WTC11 (cell line): ENCODE data around the gene DYNLT2B.

Source experiments
- ATF6 ChIP-seq: sonication (generic); formaldehyde crosslinking; IDR thresholded peaks from 2 replicates; pipeline ENCODE4 v1.8.1; 2023; ENCODE audit warnings: mild to moderate bottlenecking, missing genetic modification reagents
- CTCF ChIP-seq: fragments of 200-600 bp; IDR thresholded peaks from 2 replicates; pipeline ENCODE4 v1.8.0; 2022; ENCODE audit warnings: antibody characterized with exemption
- E2F4 ChIP-seq: sonication (generic); formaldehyde crosslinking; IDR thresholded peaks from 2 replicates; pipeline ENCODE4 v1.8.1; 2022; ENCODE audit warnings: low read depth, mild to moderate bottlenecking, moderate library complexity, missing genetic modification reagents, borderline replicate concordance
- ELF4 ChIP-seq: sonication (generic); formaldehyde crosslinking; IDR thresholded peaks from 2 replicates; pipeline ENCODE4 v1.8.1; 2022; ENCODE audit warnings: low read depth, mild to moderate bottlenecking, moderate library complexity, missing genetic modification reagents
- ERG ChIP-seq: fragments of 250-450 bp; sonication (Bioruptor Pico); IDR thresholded peaks from 2 replicates; pipeline ENCODE4 v1.8.0; 2021; ENCODE audit warnings: mild to moderate bottlenecking
- FOXJ3 ChIP-seq: sonication (generic); formaldehyde crosslinking; IDR thresholded peaks from 2 replicates; pipeline ENCODE4 v1.9.0; 2021; ENCODE audit warnings: missing genetic modification reagents, mild to moderate bottlenecking, borderline replicate concordance
- HMGA2 ChIP-seq: fragments of 250-450 bp; sonication (Bioruptor Pico); IDR thresholded peaks from 2 replicates; pipeline ENCODE4 v1.4.0; 2021; ENCODE audit warnings: mild to moderate bottlenecking, moderate library complexity
- HMGXB4 ChIP-seq: sonication (generic); formaldehyde crosslinking; IDR thresholded peaks from 2 replicates; pipeline ENCODE4 v1.8.1; 2023; ENCODE audit warnings: mild to moderate bottlenecking, moderate library complexity, missing genetic modification reagents
- IRF1 ChIP-seq: sonication (generic); formaldehyde crosslinking; IDR thresholded peaks from 2 replicates; pipeline ENCODE4 v1.8.0; 2023; ENCODE audit warnings: missing genetic modification reagents
- MAX ChIP-seq: sonication (generic); formaldehyde crosslinking; IDR thresholded peaks from 2 replicates; pipeline ENCODE4 v1.8.0; 2022; ENCODE audit warnings: mild to moderate bottlenecking, missing genetic modification reagents
- STAT6 ChIP-seq: sonication (generic); formaldehyde crosslinking; conservative IDR thresholded peaks from 2 replicates; pipeline ENCODE4 v1.8.1; 2023; ENCODE audit warnings: mild to moderate bottlenecking, low read depth, missing genetic modification reagents, moderate library complexity
- USF2 ChIP-seq: sonication (generic); formaldehyde crosslinking; IDR thresholded peaks from 2 replicates; pipeline ENCODE4 v1.8.1; 2023; ENCODE audit warnings: mild to moderate bottlenecking, missing genetic modification reagents, moderate library complexity
- ZNF512 ChIP-seq: sonication (generic); formaldehyde crosslinking; IDR thresholded peaks from 2 replicates; pipeline ENCODE4 v1.8.1; 2022; ENCODE audit warnings: missing genetic modification reagents, borderline replicate concordance
- ZSCAN18 ChIP-seq: fragments of 250-450 bp; sonication (Bioruptor Pico); IDR thresholded peaks from 2 replicates; pipeline ENCODE4 v2.1.2; 2022; ENCODE audit warnings: mild to moderate bottlenecking, moderate library complexity

GRCh38 chr3:196288141-196288460 lies 29.9 kb downstream of the DYNLT2B start:
- no peak for TF ChIP-seq CTCF
- TF ChIP-seq ERG, result no peak
- TF ChIP-seq MAX (CRISPR knock-in tag), result no peak
- TF ChIP-seq ZSCAN18, result no peak
- no peak for TF ChIP-seq FOXJ3 (CRISPR knock-in tag)
- TF ChIP-seq ATF6 (CRISPR knock-in tag), result no peak
- TF ChIP-seq ZNF512 (CRISPR knock-in tag), result no peak
- no peak for TF ChIP-seq HMGA2 (CRISPR knock-in tag)
- no peak for TF ChIP-seq STAT6 (CRISPR knock-in tag)
- TF ChIP-seq HMGXB4 (CRISPR knock-in tag), result no peak; the same call in 1 of the 2 replicates
- TF ChIP-seq USF2 (CRISPR knock-in tag), result no peak
- TF ChIP-seq E2F4 (CRISPR knock-in tag), result no peak
- TF ChIP-seq IRF1 (CRISPR knock-in tag), result no peak
- no peak for TF ChIP-seq ELF4 (CRISPR knock-in tag)
